ENCODE measurements around the gene LEPROT. TPM values are rescaled to one million over a fixed set of nuclear protein-coding genes. Genes with fewer than 3 reads are reported as not detected.

LEPROT gene
- total RNA-seq, 1 donor from 2014 or later: 30.8 TPM

GRCh38 chr1:65469889-65470340 lies 49.4 kb downstream of the LEPROT start:
- Histone ChIP-seq H3K36me3 (ENCODE audit: control insufficient read depth in 3 of 3, insufficient read depth in 3 of 3, low read length in 3 of 3) (no peaks in the 10 kb centered on the region), H3K9me3 (ENCODE audit: control insufficient read depth in 3 of 3, low read length in 3 of 3) (no peaks in the 10 kb centered on the region), H3K27ac (ENCODE audit: low read depth, low read length) (peak overlapping the region; percentile 62), H3K4me3 (ENCODE audit: low read length in 3 of 3) (no peak overlapping the region), H3K27me3 (ENCODE audit: control insufficient read depth in 3 of 3, insufficient read depth in 3 of 3, low read length in 3 of 3) (no peaks in the 10 kb centered on the region), H3K9ac (ENCODE audit: low read depth in 1 of 3, low read length in 3 of 3) (no peak overlapping the region), H3K4me1 (ENCODE audit: control insufficient read depth in 3 of 3, insufficient read depth in 3 of 3, low read length in 3 of 3) (peaks cover 4 to 15% (median 5%) of the 10 kb centered on the region in 3 donors)

GRCh38 chr1:65470766-65471165 lies 50.3 kb downstream of the LEPROT start:
- Histone ChIP-seq H3K9me3 (ENCODE audit: control insufficient read depth in 3 of 3, low read length in 3 of 3) (no peaks in the 10 kb centered on the region), H3K9ac (ENCODE audit: low read depth in 1 of 3, low read length in 3 of 3) (no peak overlapping the region), H3K4me1 (ENCODE audit: control insufficient read depth in 3 of 3, insufficient read depth in 3 of 3, low read length in 3 of 3) (peaks cover 4 to 15% (median 5%) of the 10 kb centered on the region in 3 donors), H3K36me3 (ENCODE audit: control insufficient read depth in 3 of 3, insufficient read depth in 3 of 3, low read length in 3 of 3) (no peaks in the 10 kb centered on the region), H3K27ac (ENCODE audit: low read depth, low read length) (no peak overlapping the region), H3K27me3 (ENCODE audit: control insufficient read depth in 3 of 3, insufficient read depth in 3 of 3, low read length in 3 of 3) (no peaks in the 10 kb centered on the region), H3K4me3 (ENCODE audit: low read length in 3 of 3) (no peak overlapping the region)

- Histone ChIP-seq H3K4me1 (ENCODE audit: control insufficient read depth in 3 of 3, insufficient read depth in 3 of 3, low read length in 3 of 3) (peaks cover 4 to 15% (median 5%) of the 10 kb centered on the region in 3 donors), H3K36me3 (ENCODE audit: control insufficient read depth in 3 of 3, insufficient read depth in 3 of 3, low read length in 3 of 3) (no peaks in the 10 kb centered on the region), H3K9ac (ENCODE audit: low read depth in 1 of 3, low read length in 3 of 3) (no peak overlapping the region), H3K9me3 (ENCODE audit: control insufficient read depth in 3 of 3, low read length in 3 of 3) (no peaks in the 10 kb centered on the region), H3K27ac (ENCODE audit: low read depth, low read length) (no peak overlapping the region), H3K27me3 (ENCODE audit: control insufficient read depth in 3 of 3, insufficient read depth in 3 of 3, low read length in 3 of 3) (no peaks in the 10 kb centered on the region), H3K4me3 (ENCODE audit: low read length in 3 of 3) (no peak overlapping the region)
Observed at GRCh38 chr1:65471213-65471833, 50.9 kb downstream of the LEPROT start.

- no peaks in the 10 kb centered on the region for H3K36me3 ChIP-seq (ENCODE audit: control insufficient read depth in 3 of 3, insufficient read depth in 3 of 3, low read length in 3 of 3)
- no peak overlapping the region for H3K27ac ChIP-seq (ENCODE audit: low read depth, low read length)
- H3K4me3 ChIP-seq (ENCODE audit: low read length in 3 of 3): no peak overlapping the region
- peaks cover 4 to 15% (median 5%) of the 10 kb centered on the region in 3 donors for H3K4me1 ChIP-seq (ENCODE audit: control insufficient read depth in 3 of 3, insufficient read depth in 3 of 3, low read length in 3 of 3)
- H3K9me3 ChIP-seq (ENCODE audit: control insufficient read depth in 3 of 3, low read length in 3 of 3): no peaks in the 10 kb centered on the region
- no peak overlapping the region for H3K9ac ChIP-seq (ENCODE audit: low read depth in 1 of 3, low read length in 3 of 3)
- H3K27me3 ChIP-seq (ENCODE audit: control insufficient read depth in 3 of 3, insufficient read depth in 3 of 3, low read length in 3 of 3): no peaks in the 10 kb centered on the region
Observed at GRCh38 chr1:65471861-65472332, 51.4 kb downstream of the LEPROT start.

GRCh38 chr1:65476327-65476726 lies 55.9 kb downstream of the LEPROT start:
- Histone ChIP-seq H3K27me3 (ENCODE audit: control insufficient read depth in 3 of 3, insufficient read depth in 3 of 3, low read length in 3 of 3) (no peaks in the 10 kb centered on the region), H3K4me1 (ENCODE audit: control insufficient read depth in 3 of 3, insufficient read depth in 3 of 3, low read length in 3 of 3) (peaks cover 0 to 7% (median 3%) of the 10 kb centered on the region in 3 donors), H3K27ac (ENCODE audit: low read depth, low read length) (no peak overlapping the region), H3K4me3 (ENCODE audit: low read length in 3 of 3) (no peak overlapping the region), H3K9me3 (ENCODE audit: control insufficient read depth in 3 of 3, low read length in 3 of 3) (no peaks in the 10 kb centered on the region), H3K9ac (ENCODE audit: low read depth in 1 of 3, low read length in 3 of 3) (no peak overlapping the region), H3K36me3 (ENCODE audit: control insufficient read depth in 3 of 3, insufficient read depth in 3 of 3, low read length in 3 of 3) (no peaks in the 10 kb centered on the region)

- Histone ChIP-seq H3K27me3 (ENCODE audit: control insufficient read depth in 3 of 3, insufficient read depth in 3 of 3, low read length in 3 of 3) (no peaks in the 10 kb centered on the region), H3K27ac (ENCODE audit: low read depth, low read length) (no peak overlapping the region), H3K9ac (ENCODE audit: low read depth in 1 of 3, low read length in 3 of 3) (no peak overlapping the region), H3K4me3 (ENCODE audit: low read length in 3 of 3) (no peak overlapping the region), H3K4me1 (ENCODE audit: control insufficient read depth in 3 of 3, insufficient read depth in 3 of 3, low read length in 3 of 3) (peaks cover 0 to 7% (median 3%) of the 10 kb centered on the region in 3 donors), H3K9me3 (ENCODE audit: control insufficient read depth in 3 of 3, low read length in 3 of 3) (no peaks in the 10 kb centered on the region), H3K36me3 (ENCODE audit: control insufficient read depth in 3 of 3, insufficient read depth in 3 of 3, low read length in 3 of 3) (no peaks in the 10 kb centered on the region)
Observed at GRCh38 chr1:65477414-65478378, 57.2 kb downstream of the LEPROT start.

- Histone ChIP-seq H3K4me3 (ENCODE audit: low read length in 3 of 3) (peak overlapping the region in 1 of 3 donors; percentile 4), H3K36me3 (ENCODE audit: control insufficient read depth in 3 of 3, insufficient read depth in 3 of 3, low read length in 3 of 3) (no peaks in the 10 kb centered on the region), H3K4me1 (ENCODE audit: control insufficient read depth in 3 of 3, insufficient read depth in 3 of 3, low read length in 3 of 3) (peaks cover 0 to 7% (median 3%) of the 10 kb centered on the region in 3 donors), H3K27ac (ENCODE audit: low read depth, low read length) (no peak overlapping the region), H3K27me3 (ENCODE audit: control insufficient read depth in 3 of 3, insufficient read depth in 3 of 3, low read length in 3 of 3) (no peaks in the 10 kb centered on the region), H3K9me3 (ENCODE audit: control insufficient read depth in 3 of 3, low read length in 3 of 3) (no peaks in the 10 kb centered on the region), H3K9ac (ENCODE audit: low read depth in 1 of 3, low read length in 3 of 3) (no peak overlapping the region)
Observed at GRCh38 chr1:65478379-65479026, 58.0 kb downstream of the LEPROT start.

- Histone ChIP-seq H3K9me3 (ENCODE audit: control insufficient read depth in 3 of 3, low read length in 3 of 3) (no peaks in the 10 kb centered on the region), H3K4me1 (ENCODE audit: control insufficient read depth in 3 of 3, insufficient read depth in 3 of 3, low read length in 3 of 3) (peaks cover 0 to 7% (median 3%) of the 10 kb centered on the region in 3 donors), H3K4me3 (ENCODE audit: low read length in 3 of 3) (no peak overlapping the region), H3K27me3 (ENCODE audit: control insufficient read depth in 3 of 3, insufficient read depth in 3 of 3, low read length in 3 of 3) (no peaks in the 10 kb centered on the region), H3K36me3 (ENCODE audit: control insufficient read depth in 3 of 3, insufficient read depth in 3 of 3, low read length in 3 of 3) (no peaks in the 10 kb centered on the region), H3K27ac (ENCODE audit: low read depth, low read length) (no peak overlapping the region), H3K9ac (ENCODE audit: low read depth in 1 of 3, low read length in 3 of 3) (no peak overlapping the region)
Observed at GRCh38 chr1:65479554-65480204, 59.2 kb downstream of the LEPROT start.

- H3K36me3 ChIP-seq (ENCODE audit: control insufficient read depth in 3 of 3, insufficient read depth in 3 of 3, low read length in 3 of 3): no peaks in the 10 kb centered on the region
Observed at GRCh38 chr1:65480684-65481405, 60.4 kb downstream of the LEPROT start.

More at GRCh38 chr1:65480684-65481405, 60.4 kb downstream of the LEPROT start:
- no peaks in the 10 kb centered on the region for H3K27me3 ChIP-seq (ENCODE audit: control insufficient read depth in 3 of 3, insufficient read depth in 3 of 3, low read length in 3 of 3)
- H3K9ac ChIP-seq (ENCODE audit: low read depth in 1 of 3, low read length in 3 of 3): no peak overlapping the region
- H3K4me3 ChIP-seq (ENCODE audit: low read length in 3 of 3): no peak overlapping the region
- H3K9me3 ChIP-seq (ENCODE audit: control insufficient read depth in 3 of 3, low read length in 3 of 3): no peaks in the 10 kb centered on the region
- no peak overlapping the region for H3K27ac ChIP-seq (ENCODE audit: low read depth, low read length)
- peaks cover 0 to 7% (median 3%) of the 10 kb centered on the region in 3 donors for H3K4me1 ChIP-seq (ENCODE audit: control insufficient read depth in 3 of 3, insufficient read depth in 3 of 3, low read length in 3 of 3)
